Effector memory CD4-positive, alpha-beta T cell (primary cell): ENCODE data around the gene OAS2.
"Not testable (repeated sequence)": the region's sequence is repeated elsewhere in the genome, so short reads cannot be mapped to it uniquely, and the experiment has no call there.

Source experiments
- DNase-seq, 3 donors: peaks; one replicate each; pipeline ENCODE4 v3.0.0-alpha.2; 2020
- H3K27ac ChIP-seq: 2 replicates; pipeline ENCODE4 v1.7.0; 2013; ENCODE audit warnings: mild to moderate bottlenecking, low read length, moderate library complexity; ENCODE audit not compliant: insufficient read depth, poor library complexity, severe bottlenecking
- H3K27me3 ChIP-seq: replicated peaks from 2 replicates; pipeline ENCODE4 v1.7.0; 2013; ENCODE audit warnings: mild to moderate bottlenecking, low read length; ENCODE audit not compliant: insufficient read depth, control insufficient read depth, poor library complexity, severe bottlenecking
- H3K36me3 ChIP-seq: 2 replicates; pipeline ENCODE4 v1.7.0; 2013; ENCODE audit warnings: mild to moderate bottlenecking, low read length, moderate library complexity; ENCODE audit not compliant: control insufficient read depth, insufficient read depth
- H3K4me1 ChIP-seq: 2 replicates; pipeline ENCODE4 v1.7.0; 2013; ENCODE audit warnings: low read length, mild to moderate bottlenecking; ENCODE audit not compliant: control insufficient read depth, insufficient read depth, poor library complexity, severe bottlenecking
- H3K4me3 ChIP-seq: 2 replicates; pipeline ENCODE4 v1.7.0; 2013; ENCODE audit warnings: low read length, low read depth, mild to moderate bottlenecking; ENCODE audit not compliant: insufficient read depth, poor library complexity, severe bottlenecking
- H3K9me3 ChIP-seq: 2 replicates; pipeline ENCODE4 v1.7.0; 2013; ENCODE audit warnings: mild to moderate bottlenecking, low read length, moderate library complexity; ENCODE audit not compliant: control insufficient read depth

Gene OAS2

GRCh38 chr12:112979041-112979680 lies 842 bp downstream of the OAS2 start:
- H3K27ac ChIP-seq: peak overlapping the region; percentile 78
- no peaks in the 10 kb centered on the region for H3K36me3 ChIP-seq
- H3K4me3 ChIP-seq: peak overlapping the region; percentile 76
- no peaks in the 10 kb centered on the region for H3K9me3 ChIP-seq
- peaks cover 17% of the 10 kb centered on the region for H3K4me1 ChIP-seq
- no peaks in the 10 kb centered on the region for H3K27me3 ChIP-seq
- peak in 1 of 3 donors; percentile 22 for DNase-seq

GRCh38 chr12:112980491-112981158 lies 2.3 kb downstream of the OAS2 start:
- Histone ChIP-seq H3K36me3 (peaks cover 4% of the 10 kb centered on the region), H3K9me3 (peaks cover 5% of the 10 kb centered on the region), H3K27me3 (no peaks in the 10 kb centered on the region), H3K4me1 (peaks cover 17% of the 10 kb centered on the region), H3K4me3 (peak overlapping the region; percentile 21), H3K27ac (peak overlapping the region; percentile 53)
- no peak for DNase-seq

- no peaks in the 10 kb centered on the region for H3K27me3 ChIP-seq
Observed at GRCh38 chr12:112985642-112986290, 7.4 kb downstream of the OAS2 start.

GRCh38 chr12:112986291-112986800 lies 8.0 kb downstream of the OAS2 start:
- Histone ChIP-seq H3K36me3 (peaks cover 52% of the 10 kb centered on the region), H3K4me3 (no peak overlapping the region), H3K4me1 (peaks cover 8% of the 10 kb centered on the region), H3K9me3 (peaks cover 5% of the 10 kb centered on the region), H3K27ac (no peak overlapping the region), H3K27me3 (no peaks in the 10 kb centered on the region)
- no peak for DNase-seq

More at GRCh38 chr12:112985642-112986290, 7.4 kb downstream of the OAS2 start:
- no peak overlapping the region for H3K27ac ChIP-seq
- no peak overlapping the region for H3K4me3 ChIP-seq
- H3K4me1 ChIP-seq: peaks cover 12% of the 10 kb centered on the region
- peaks cover 47% of the 10 kb centered on the region for H3K36me3 ChIP-seq
- no peak for DNase-seq
- peaks cover 5% of the 10 kb centered on the region for H3K9me3 ChIP-seq

- no peak for DNase-seq
- H3K36me3 ChIP-seq: peaks cover 54% of the 10 kb centered on the region
- no peak overlapping the region for H3K4me3 ChIP-seq
- H3K27ac ChIP-seq: no peak overlapping the region
- H3K27me3 ChIP-seq: no peaks in the 10 kb centered on the region
- H3K4me1 ChIP-seq: peaks cover 5% of the 10 kb centered on the region
- H3K9me3 ChIP-seq: peaks cover 5% of the 10 kb centered on the region
Observed at GRCh38 chr12:112987561-112987960, 9.2 kb downstream of the OAS2 start.

GRCh38 chr12:112988224-112988623 lies 9.9 kb downstream of the OAS2 start:
- no peak overlapping the region for H3K4me3 ChIP-seq

GRCh38 chr12:112988823-112989385 lies 10.6 kb downstream of the OAS2 start:
- not testable (repeated sequence) for H3K4me1 ChIP-seq, H3K27me3 ChIP-seq, H3K4me3 ChIP-seq, DNase-seq, H3K9me3 ChIP-seq
- Histone ChIP-seq H3K36me3 (peaks cover 57% of the 10 kb centered on the region), H3K27ac (peak overlapping the region; percentile 4)

More at GRCh38 chr12:112988224-112988623, 9.9 kb downstream of the OAS2 start:
- Histone ChIP-seq H3K4me1 (peaks cover 5% of the 10 kb centered on the region), H3K9me3 (peaks cover 5% of the 10 kb centered on the region), H3K27ac (no peak overlapping the region), H3K27me3 (no peaks in the 10 kb centered on the region), H3K36me3 (peaks cover 57% of the 10 kb centered on the region)
- no peak for DNase-seq

GRCh38 chr12:112989806-112990205 lies 11.5 kb downstream of the OAS2 start:
- DNase-seq: no peak
- peaks cover under 1% of the 10 kb centered on the region for H3K9me3 ChIP-seq
- H3K27ac ChIP-seq: no peak overlapping the region
- no peaks in the 10 kb centered on the region for H3K27me3 ChIP-seq
- H3K4me1 ChIP-seq: peaks cover 5% of the 10 kb centered on the region
- no peak overlapping the region for H3K4me3 ChIP-seq
- H3K36me3 ChIP-seq: peaks cover 57% of the 10 kb centered on the region

- H3K9me3 ChIP-seq: no peaks in the 10 kb centered on the region
- peaks cover 69% of the 10 kb centered on the region for H3K36me3 ChIP-seq
- H3K27me3 ChIP-seq: no peaks in the 10 kb centered on the region
- peak in 2 of 3 donors; percentile 19 to 24 for DNase-seq
- H3K4me3 ChIP-seq: no peak overlapping the region
- no peaks in the 10 kb centered on the region for H3K4me1 ChIP-seq
- H3K27ac ChIP-seq: no peak overlapping the region
Observed at GRCh38 chr12:112992541-112993398, 14.5 kb downstream of the OAS2 start.
